Measurements from ENCODE around the gene FAM219B.

- TF ChIP-seq POLR2A (IDR thresholded peaks at IDR 0.05) (no peak), CTCF (IDR thresholded peaks at IDR 0.05) (no peak), POLR2AphosphoS5 (IDR thresholded peaks at IDR 0.05) (no peak)
Observed at GRCh38 chr15:74954515-74954914, 47.9 kb upstream of the FAM219B start.
